Endothelial cell of umbilical vein (primary cell): ENCODE results near the gene HES1. TPM values are rescaled to one million over a fixed set of nuclear protein-coding genes. Genes with fewer than 3 reads are reported as not detected.

Experiments
- BruUV-seq: library from RNA; stranded (reverse); fragments of 400-500 nt; replicated peaks from 2 replicates; lab custom pipeline; 2021; lab: Mats Ljungman, UMichigan
- CTCF ChIA-PET: fragments of 300-600, 350-600 bp; sonication (Branson Sonifier 250); formaldehyde crosslinking; loops from one replicate; lab custom pipeline; 2021; ENCODE audit warnings: antibody characterized with exemption, inconsistent platforms; lab: Charles Lee
- POLR2A ChIA-PET: fragments of 300-600, 350-600 bp; sonication (Branson Sonifier 250); formaldehyde crosslinking; loops from one replicate; lab custom pipeline; 2021; ENCODE audit warnings: antibody characterized with exemption, inconsistent platforms; lab: Charles Lee
- DNase-seq: peaks from one replicate; pipeline ENCODE4 v3.0.0-alpha.2; 2011; ENCODE audit warnings: low read depth, low spot score
- FAIRE-seq: peaks from 2 replicates; lab custom pipeline; 2011; peaks lifted over from hg19 to GRCh38; lab: Jason Lieb, UNC
- H2AFZ ChIP-seq: 2 replicates; pipeline ENCODE4 v1.6.0; 2012; ENCODE audit warnings: low read depth, low read length, control low read depth, inconsistent platforms
- H3K27ac ChIP-seq: 2 replicates; pipeline ENCODE4 v1.5.1; 2011; ENCODE audit warnings: low read depth, mild to moderate bottlenecking, control low read depth, low read length, moderate library complexity; ENCODE audit not compliant: insufficient read depth
- H3K27me3 ChIP-seq, 2 experiments: 2 replicates each; pipeline versions ENCODE4 v1.6.0 to v1.6.1; 2011; ENCODE audit warnings: low read length in 2 of 2, mixed read lengths in 1 of 2; ENCODE audit not compliant: control insufficient read depth in 2 of 2, insufficient read depth in 2 of 2
- H3K36me3 ChIP-seq, 2 experiments: 2 replicates in 1 of 2; 3 replicates in 1 of 2; pipeline ENCODE4 v1.5.1; 2011; ENCODE audit warnings: low read length in 2 of 2, mild to moderate bottlenecking in 1 of 2, moderate library complexity in 1 of 2; ENCODE audit not compliant: control insufficient read depth in 2 of 2, insufficient read depth in 2 of 2; ENCODE audit errors: extremely low read depth in 1 of 2
- H3K4me1 ChIP-seq: 3 replicates; pipeline ENCODE4 v1.5.1; 2011; ENCODE audit warnings: mild to moderate bottlenecking, low read length; ENCODE audit not compliant: control insufficient read depth, insufficient read depth; ENCODE audit errors: extremely low read depth
- H3K4me2 ChIP-seq: 2 replicates; pipeline ENCODE4 v1.6.1; 2011; ENCODE audit warnings: low read length, control low read depth, mixed read lengths; ENCODE audit not compliant: insufficient read depth
- H3K4me3 ChIP-seq, 3 experiments: fragments of 200-600 bp in 1 of 3; sonication (generic), shearing (Covaris generic) in 1 of 3; replicated peaks in 1 of 3; 2 replicates each; pipeline ENCODE4 v1.5.1; 2011 to 2016; ENCODE audit warnings: control low read depth in 3 of 3, low read length in 3 of 3, mild to moderate bottlenecking in 2 of 3, inconsistent platforms in 1 of 3, low read depth in 1 of 3, moderate library complexity in 1 of 3; ENCODE audit not compliant: insufficient read depth in 1 of 3
- H3K79me2 ChIP-seq: 2 replicates; pipeline ENCODE4 v1.6.0; 2012; ENCODE audit warnings: low read length, inconsistent platforms; ENCODE audit not compliant: control insufficient read depth, insufficient read depth
- H3K9ac ChIP-seq: replicated peaks from 2 replicates; pipeline ENCODE3; 2011; ENCODE audit warnings: low read length, control low read depth; ENCODE audit not compliant: insufficient read depth; ENCODE audit errors: extremely low read depth
- H3K9me1 ChIP-seq: replicated peaks from 3 replicates; pipeline ENCODE4 v1.6.0; 2011; ENCODE audit warnings: mild to moderate bottlenecking, low read length; ENCODE audit not compliant: control insufficient read depth, insufficient read depth; ENCODE audit errors: extremely low read depth
- H3K9me3 ChIP-seq: replicated peaks from 2 replicates; pipeline ENCODE4 v1.5.1; 2012; ENCODE audit warnings: low read length, inconsistent platforms; ENCODE audit not compliant: control insufficient read depth, insufficient read depth
- H4K20me1 ChIP-seq: replicated peaks from 2 replicates; pipeline ENCODE3; 2011; ENCODE audit warnings: mild to moderate bottlenecking, low read length; ENCODE audit not compliant: control insufficient read depth, insufficient read depth; ENCODE audit errors: extremely low read depth
- FOS ChIP-seq: IDR thresholded peaks from 2 replicates; pipeline ENCODE4 v1.6.1; 2011; ENCODE audit warnings: mild to moderate bottlenecking, low read length, moderate library complexity, borderline replicate concordance; ENCODE audit not compliant: insufficient read depth
- GATA2 ChIP-seq: IDR thresholded peaks from 2 replicates; pipeline ENCODE4 v1.7.0; 2011; ENCODE audit warnings: low read depth, mild to moderate bottlenecking, moderate library complexity, mixed read lengths, low read length; ENCODE audit not compliant: insufficient read length, insufficient read depth
- JUN ChIP-seq: IDR thresholded peaks from 2 replicates; pipeline ENCODE4 v1.6.1; 2011; ENCODE audit warnings: borderline replicate concordance, low read depth; ENCODE audit not compliant: insufficient read length, insufficient read depth
- POLR2A ChIP-seq: IDR thresholded peaks from 2 replicates; pipeline ENCODE4 v1.6.1; 2012; ENCODE audit warnings: low read depth, mild to moderate bottlenecking, control low read depth, low read length
- POLR2AphosphoS5 ChIP-seq: IDR thresholded peaks from 2 replicates; pipeline ENCODE4 v1.6.1; 2012; ENCODE audit warnings: low read depth, mild to moderate bottlenecking, control low read depth, low read length, moderate library complexity; ENCODE audit not compliant: insufficient read depth
- dilution Hi-C: fragments of 300-500 bp; cut with MboI; formaldehyde crosslinking; loops from one replicate; pipeline ENCODE4 v1.15.0; 2019; ENCODE audit warnings: low sequenced_read_pairs; ENCODE audit not compliant: extremely low pct_ligation_motif_present
- intact Hi-C: fragments of 100-400 bp; cut with micrococcal nuclease; formaldehyde crosslinking; loops from one replicate; pipeline ENCODE4 v1.10.0; 2022
- polyA plus RNA-seq, 4 experiments: library from polyadenylated mRNA; depleted of rRNA in 3 of 4; stranded (reverse) in 3 of 4; unstranded in 1 of 4; fragments of >200 nt; gene quantifications; 2 replicates each; pipeline versions ENCODE4 v1.2.1 to v1.2.3, GENCODE V29; 2011 to 2012; ENCODE audit warnings: missing spikeins in 1 of 4
- total RNA-seq: library from RNA; stranded (reverse); gene quantifications from 2 replicates; pipeline ENCODE4 v1.2.3, GENCODE V29; 2021
- TF ChIP-seq, protein P1 (sequence below), 2 donors: IDR thresholded peaks; 1 replicate in 1 of 2; 2 replicates in 1 of 2; pipeline ENCODE4 v1.5.1; 2011; ENCODE audit warnings: low read length in 2 of 2, mild to moderate bottlenecking in 2 of 2, moderate library complexity in 2 of 2, control low read depth in 1 of 2, inconsistent platforms in 1 of 2, low read depth in 1 of 2; ENCODE audit not compliant: insufficient read depth in 1 of 2; ENCODE audit errors: extremely low read depth in 1 of 2

Gene HES1
- total and polyA plus RNA-seq, 2 donors (not counting 3 experiments of a cell fraction or from before 2014, with no cell fraction given), result 42.0 to 210 TPM

- FAIRE-seq (peak; percentile 75), DNase-seq (peak; percentile 77)
- Histone ChIP-seq H3K4me3 (peak overlapping the region in 1 of 3 experiments; percentile 28), H3K4me1 (peaks cover 40% of the 10 kb centered on the region), H3K9ac (peak overlapping the region; percentile 98), H3K9me3 (no peaks in the 10 kb centered on the region), H3K36me3 (no peaks in the 10 kb centered on the region), H3K27me3 (no peaks in the 10 kb centered on the region), H3K4me2 (peak overlapping the region; percentile 56), H2AFZ (no peak overlapping the region), H3K27ac (peak overlapping the region; percentile 96), H4K20me1 (no peaks in the 10 kb centered on the region), H3K9me1 (no peaks in the 10 kb centered on the region), H3K79me2 (peaks cover 2% of the 10 kb centered on the region)
- POLR2A ChIA-PET, result interaction anchor here (0.7 to 1.2 kb wide), 7 partner anchors 120 to 360 kb away, joined by 3 to 10 read pairs (median 4); no protein-coding TSS in a partner anchor
- intact Hi-C loops, result loop anchor here (1.0 kb wide), 7 partner anchors 52 to 175 kb away; no protein-coding TSS in a partner anchor
- CTCF ChIA-PET, result interaction anchor here (0.6 to 11.1 kb wide), 18 partner anchors 20 to 475 kb away, joined by 3 to 338 read pairs (median 4); no protein-coding TSS in a partner anchor
- TF ChIP-seq GATA2, result peak; percentile 93
- TF ChIP-seq FOS, result no peak
- dilution Hi-C loops, result no loop called here
- BruUV-seq, result TSS peak; percentile 2
Observed at GRCh38 chr3:194140520-194141414, 4.8 kb downstream of the HES1 start.

- H3K9ac ChIP-seq, result peak overlapping the region; percentile 98
- dilution Hi-C loops, result no loop called here
- no peak overlapping the region for H2AFZ ChIP-seq
- DNase-seq (peak; percentile 93), FAIRE-seq (peak; percentile 38)
- no TSS peak for BruUV-seq
- TF ChIP-seq GATA2, result no peak
- peak; percentile 84 for TF ChIP-seq FOS
- TF ChIP-seq POLR2AphosphoS5, result peak; percentile 87
- no peak for TF ChIP-seq POLR2A
- TF ChIP-seq, protein P1, sequence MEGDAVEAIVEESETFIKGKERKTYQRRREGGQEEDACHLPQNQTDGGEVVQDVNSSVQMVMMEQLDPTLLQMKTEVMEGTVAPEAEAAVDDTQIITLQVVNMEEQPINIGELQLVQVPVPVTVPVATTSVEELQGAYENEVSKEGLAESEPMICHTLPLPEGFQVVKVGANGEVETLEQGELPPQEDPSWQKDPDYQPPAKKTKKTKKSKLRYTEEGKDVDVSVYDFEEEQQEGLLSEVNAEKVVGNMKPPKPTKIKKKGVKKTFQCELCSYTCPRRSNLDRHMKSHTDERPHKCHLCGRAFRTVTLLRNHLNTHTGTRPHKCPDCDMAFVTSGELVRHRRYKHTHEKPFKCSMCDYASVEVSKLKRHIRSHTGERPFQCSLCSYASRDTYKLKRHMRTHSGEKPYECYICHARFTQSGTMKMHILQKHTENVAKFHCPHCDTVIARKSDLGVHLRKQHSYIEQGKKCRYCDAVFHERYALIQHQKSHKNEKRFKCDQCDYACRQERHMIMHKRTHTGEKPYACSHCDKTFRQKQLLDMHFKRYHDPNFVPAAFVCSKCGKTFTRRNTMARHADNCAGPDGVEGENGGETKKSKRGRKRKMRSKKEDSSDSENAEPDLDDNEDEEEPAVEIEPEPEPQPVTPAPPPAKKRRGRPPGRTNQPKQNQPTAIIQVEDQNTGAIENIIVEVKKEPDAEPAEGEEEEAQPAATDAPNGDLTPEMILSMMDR (IDR thresholded peaks at IDR 0.05; ENCODE audit: extremely low read depth in 1 of 2, insufficient read depth in 1 of 2, low read depth in 1 of 2, low read length in 2 of 2), result peak in 1 of 2 donors; percentile 14
- peak; percentile 58 for TF ChIP-seq JUN
- no peaks in the 10 kb centered on the region for H3K27me3 ChIP-seq
- intact Hi-C loops, result loop anchor here (1.0 kb wide), 7 partner anchors 7 to 174 kb away; no protein-coding TSS in a partner anchor
- H4K20me1 ChIP-seq, result no peaks in the 10 kb centered on the region
- H3K9me3 ChIP-seq, result no peaks in the 10 kb centered on the region
- peaks cover 40% of the 10 kb centered on the region for H3K4me1 ChIP-seq
- peak overlapping the region; percentile 99 for H3K27ac ChIP-seq
- POLR2A ChIA-PET, result interaction anchor here (0.7 to 1.2 kb wide), 6 partner anchors 119 to 305 kb away, joined by 3 to 10 read pairs (median 4); no protein-coding TSS in a partner anchor
- CTCF ChIA-PET, result interaction anchor here (0.6 to 11.1 kb wide), 18 partner anchors 18 to 476 kb away, joined by 3 to 338 read pairs (median 4); no protein-coding TSS in a partner anchor
- no peak overlapping the region for H3K4me3 ChIP-seq
- H3K79me2 ChIP-seq, result no peaks in the 10 kb centered on the region
- H3K4me2 ChIP-seq, result peak overlapping the region; percentile 20
- H3K36me3 ChIP-seq, result no peaks in the 10 kb centered on the region
- H3K9me1 ChIP-seq, result no peaks in the 10 kb centered on the region
Observed at GRCh38 chr3:194141415-194142155, 5.6 kb downstream of the HES1 start.
